Measurements from ENCODE around the gene NRP2.

- TF ChIP-seq CTCF (IDR thresholded peaks at IDR 0.05) (no peak), POLR2AphosphoS5 (IDR thresholded peaks at IDR 0.05) (no peak)
Observed at GRCh38 chr2:205684871-205685313, 2.6 kb downstream of the NRP2 start.

Data from prostate gland (tissue), 2 donors.